DLD1 (cell line): ENCODE results near the gene COL27A1.
"Not testable (repeated sequence)": the region's sequence is repeated elsewhere in the genome, so short reads cannot be mapped to it uniquely, and the experiment has no call there.

ENCODE experiments used
- in situ Hi-C: cut with HindIII; loops from 2 replicates; pipeline ENCODE4 v1.10.0; 2017; ENCODE audit warnings: low sequenced_read_pairs

The COL27A1 gene

GRCh38 chr9:114327749-114328148, 172.4 kb downstream of the COL27A1 start:
- in situ Hi-C loops, result no loop called here

- in situ Hi-C loops, result not testable (repeated sequence)
These were observed 173.1 kb downstream of the COL27A1 start for GRCh38 chr9:114328357-114328820.

GRCh38 chr9:114328937-114329624, 173.7 kb downstream of the COL27A1 start:
- in situ Hi-C loops, result not testable (repeated sequence)

- in situ Hi-C loops, result not testable (repeated sequence)
These were observed 174.3 kb downstream of the COL27A1 start, which contains the start of gene ORM2 for GRCh38 chr9:114329625-114330022. Gene ORM2 (plus strand): TSS chr9:114329869. CDS start chr9:114329905, 36 bp downstream.

- in situ Hi-C loops, result no loop called here
These were observed 175.3 kb downstream of the COL27A1 start for GRCh38 chr9:114330636-114331035.

- in situ Hi-C loops, result not testable (repeated sequence)
These were observed 176.2 kb downstream of the COL27A1 start for GRCh38 chr9:114331229-114332195.

GRCh38 chr9:114332474-114333040, 177.2 kb downstream of the COL27A1 start:
- in situ Hi-C loops, result not testable (repeated sequence)

- in situ Hi-C loops, result not testable (repeated sequence)
These were observed 178.4 kb downstream of the COL27A1 start for GRCh38 chr9:114333718-114334117.

- in situ Hi-C loops, result no loop called here
These were observed 179.2 kb downstream of the COL27A1 start for GRCh38 chr9:114334490-114334889.

GRCh38 chr9:114335745-114336144, 180.4 kb downstream of the COL27A1 start:
- in situ Hi-C loops, result no loop called here

- in situ Hi-C loops, result no loop called here
These were observed 180.8 kb downstream of the COL27A1 start for GRCh38 chr9:114336157-114336556.

GRCh38 chr9:114336699-114337395, 181.5 kb downstream of the COL27A1 start:
- in situ Hi-C loops, result no loop called here

- in situ Hi-C loops, result no loop called here
These were observed 182.8 kb downstream of the COL27A1 start for GRCh38 chr9:114338187-114338586.

GRCh38 chr9:114339130-114339908, 184.0 kb downstream of the COL27A1 start:
- in situ Hi-C loops, result no loop called here

- in situ Hi-C loops, result no loop called here
These were observed 186.0 kb downstream of the COL27A1 start for GRCh38 chr9:114341152-114341830.

GRCh38 chr9:114341991-114342390, 186.7 kb downstream of the COL27A1 start:
- in situ Hi-C loops, result no loop called here

- in situ Hi-C loops, result no loop called here
These were observed 187.6 kb downstream of the COL27A1 start for GRCh38 chr9:114342755-114343440.

- in situ Hi-C loops, result no loop called here
These were observed 188.3 kb downstream of the COL27A1 start for GRCh38 chr9:114343471-114344187.
